GM23338 (cell line): ENCODE data around the gene PSMD6. TPM values are rescaled to one million over a fixed set of nuclear protein-coding genes. Genes with fewer than 3 reads are reported as not detected.

Source experiments
- ATAC-seq: fragments of 200-7000 bp; cut with Tn5 transposase; 3 replicates; pipeline ENCODE4 v1.9.1; 2020
- DNase-seq: peaks from one replicate; pipeline ENCODE4 v3.0.0-alpha.2; 2015; ENCODE audit warnings: low spot score
- H2AFZ ChIP-seq: fragments of 200-600 bp; sonication (generic); 2 replicates; pipeline ENCODE4 v1.8.0; 2016; ENCODE audit warnings: antibody characterized with exemption, mild to moderate bottlenecking, moderate library complexity
- H3F3A ChIP-seq: fragments of 200-600 bp; sonication (generic); replicated peaks from 2 replicates; pipeline ENCODE4 v1.8.0; 2017; ENCODE audit warnings: antibody characterized with exemption, mixed run types, low read depth
- H3K27ac ChIP-seq: fragments of 200-600 bp; sonication (generic); 2 replicates; pipeline ENCODE4 v1.6.1; 2016; ENCODE audit warnings: low read depth
- H3K27me3 ChIP-seq: fragments of 200-600 bp; sonication (generic); 2 replicates; pipeline ENCODE4 v1.8.0; 2016; ENCODE audit warnings: mild to moderate bottlenecking, mixed run types, moderate library complexity; ENCODE audit not compliant: insufficient read depth
- H3K36me3 ChIP-seq: fragments of 200-600 bp; sonication (generic); 2 replicates; pipeline ENCODE4 v1.8.0; 2016; ENCODE audit warnings: mild to moderate bottlenecking; ENCODE audit not compliant: insufficient read depth
- H3K4me1 ChIP-seq: fragments of 200-600 bp; sonication (generic); 2 replicates; pipeline ENCODE4 v1.8.0; 2016; ENCODE audit warnings: mild to moderate bottlenecking, moderate library complexity; ENCODE audit not compliant: insufficient read depth
- H3K4me2 ChIP-seq: fragments of 200-600 bp; sonication (generic); 2 replicates; pipeline ENCODE4 v1.7.1; 2017; ENCODE audit warnings: mixed run types
- H3K4me3 ChIP-seq: fragments of 200-600 bp; sonication (generic); 2 replicates; pipeline ENCODE4 v1.6.1; 2016; ENCODE audit warnings: mixed run types
- H3K79me2 ChIP-seq: fragments of 200-600 bp; sonication (generic); replicated peaks from 2 replicates; pipeline ENCODE4 v1.8.0; 2017; ENCODE audit warnings: mild to moderate bottlenecking; ENCODE audit not compliant: insufficient read depth
- H3K9me2 ChIP-seq: fragments of 200-600 bp; sonication (generic); 2 replicates; pipeline ENCODE4 v1.8.0; 2017; ENCODE audit not compliant: insufficient read depth
- H4K20me1 ChIP-seq: fragments of 200-600 bp; sonication (generic); replicated peaks from 2 replicates; pipeline ENCODE4 v1.8.0; 2017; ENCODE audit warnings: mild to moderate bottlenecking; ENCODE audit not compliant: insufficient read depth
- H3K27ac Mint-ChIP-seq: 2 replicates; pipeline ENCODE4 v1.8.0; 2020; ENCODE audit warnings: inconsistent platforms, mild to moderate bottlenecking, moderate library complexity, mixed read lengths
- H3K27me3 Mint-ChIP-seq: 3 replicates; pipeline ENCODE4 v1.8.0; 2022; ENCODE audit warnings: low read depth, mild to moderate bottlenecking, moderate library complexity, mixed read lengths, inconsistent platforms; ENCODE audit not compliant: insufficient read depth, poor library complexity
- H3K36me3 Mint-ChIP-seq: 3 replicates; pipeline ENCODE4 v1.8.0; 2021; ENCODE audit warnings: low read depth, mild to moderate bottlenecking, inconsistent platforms, moderate library complexity, mixed read lengths
- H3K4me1 Mint-ChIP-seq: 3 replicates; pipeline ENCODE4 v1.8.0; 2020; ENCODE audit warnings: mild to moderate bottlenecking, inconsistent platforms, mixed read lengths
- H3K4me3 Mint-ChIP-seq: 3 replicates; pipeline ENCODE4 v1.8.0; 2021; ENCODE audit warnings: moderate library complexity, mild to moderate bottlenecking, inconsistent platforms, mixed read lengths
- H3K9me3 Mint-ChIP-seq: 3 replicates; pipeline ENCODE4 v1.8.0; 2020; ENCODE audit warnings: moderate library complexity, mild to moderate bottlenecking, inconsistent platforms, mixed read lengths
- CREB1 ChIP-seq: fragments of 250-450 bp; sonication (Bioruptor Pico); IDR thresholded peaks from 2 replicates; pipeline ENCODE4 v1.5.0; 2020; ENCODE audit warnings: low read depth, mild to moderate bottlenecking, moderate library complexity
- CTCF ChIP-seq, 2 experiments: fragments of 200-600 bp in 1 of 2; sonication (generic) in 1 of 2; conservative IDR thresholded peaks; 2 replicates each; pipeline versions ENCODE4 v1.5.1 to v1.6.1; 2016 to 2017; ENCODE audit warnings: antibody characterized with exemption in 2 of 2, low read depth in 2 of 2, mild to moderate bottlenecking in 2 of 2, moderate library complexity in 1 of 2
- ETS1 ChIP-seq: IDR thresholded peaks from 2 replicates; pipeline ENCODE4 v1.6.1; 2016; ENCODE audit warnings: antibody characterized with exemption
- EZH2 ChIP-seq: fragments of 200-600 bp; sonication (generic); IDR thresholded peaks from one replicate; pipeline ENCODE4 v1.8.0; 2017; ENCODE audit warnings: antibody characterized with exemption, mild to moderate bottlenecking, low read depth; ENCODE audit not compliant: unreplicated experiment
- EZH2phosphoT487 ChIP-seq: fragments of 200-600 bp; sonication (generic); IDR thresholded peaks from one replicate; pipeline ENCODE4 v1.8.1; 2018; ENCODE audit warnings: antibody characterized with exemption; ENCODE audit not compliant: unreplicated experiment
- NANOG ChIP-seq: IDR thresholded peaks from 2 replicates; pipeline ENCODE4 v1.6.1; 2016; ENCODE audit warnings: antibody characterized with exemption, borderline replicate concordance
- POLR2AphosphoS5 ChIP-seq: IDR thresholded peaks from 2 replicates; pipeline ENCODE4 v1.6.1; 2016; ENCODE audit warnings: antibody characterized with exemption, low read depth
- REST ChIP-seq: IDR thresholded peaks from one replicate; pipeline ENCODE4 v1.6.1; 2018; ENCODE audit warnings: antibody characterized with exemption; ENCODE audit not compliant: unreplicated experiment
- ZNF114 ChIP-seq: fragments of 250-450 bp; sonication (Bioruptor Pico); IDR thresholded peaks from 2 replicates; pipeline ENCODE4 v1.5.0; 2020; ENCODE audit warnings: mild to moderate bottlenecking, moderate library complexity
- ZNF331 ChIP-seq: fragments of 250-450 bp; sonication (Bioruptor Pico); IDR thresholded peaks from 2 replicates; pipeline ENCODE4 v1.5.0; 2020; ENCODE audit warnings: low read depth, mild to moderate bottlenecking, moderate library complexity
- ZNF462 ChIP-seq: fragments of 250-450 bp; sonication (Bioruptor Pico); IDR thresholded peaks from 2 replicates; pipeline ENCODE4 v1.5.0; 2020; ENCODE audit warnings: mild to moderate bottlenecking, moderate library complexity
- polyA plus RNA-seq: library from polyadenylated mRNA; unstranded; fragments of >200 nt; fragmentation: Nextera tagmentation; extraction: Ambion mirVana; gene quantifications from 2 replicates; pipeline ENCODE4 v1.2.1, GENCODE V29; 2016
- total RNA-seq: library from RNA; depleted of rRNA; stranded (reverse); fragments of >200 nt; shearing (Covaris generic); gene quantifications from 2 replicates; pipeline ENCODE4 v1.2.3, GENCODE V29; 2014

The PSMD6 gene
- total and polyA plus RNA-seq, 2 experiments from 2014 or later: 98.1 to 205 TPM

GRCh38 chr3:64039981-64040733 lies 16.9 kb upstream of the PSMD6 start (continued):
- no peak for TF ChIP-seq ZNF462 (CRISPR knock-in tag)

- H3K4me2 ChIP-seq: no peak overlapping the region
- H3K9me3 Mint-ChIP-seq: no peaks in the 10 kb centered on the region
- no peak overlapping the region for H3K27ac Mint-ChIP-seq
- H3K27ac ChIP-seq: no peak overlapping the region
- no peaks in the 10 kb centered on the region for H3F3A ChIP-seq
- H3K27me3 ChIP-seq: no peaks in the 10 kb centered on the region
- no peaks in the 10 kb centered on the region for H3K4me1 ChIP-seq
- no peaks in the 10 kb centered on the region for H3K36me3 Mint-ChIP-seq
- no peaks in the 10 kb centered on the region for H3K36me3 ChIP-seq
- H3K4me1 Mint-ChIP-seq: no peaks in the 10 kb centered on the region
- H3K9me2 ChIP-seq: no peaks in the 10 kb centered on the region
- peaks cover 3% of the 10 kb centered on the region for H3K27me3 Mint-ChIP-seq
- no peaks in the 10 kb centered on the region for H4K20me1 ChIP-seq
- peak overlapping the region; percentile 45; the same call in 1 of the 2 replicates for H2AFZ ChIP-seq
- H3K4me3 Mint-ChIP-seq: no peak overlapping the region
- no peaks in the 10 kb centered on the region for H3K79me2 ChIP-seq
- DNase-seq (no peak), ATAC-seq (no peak)
- no peak overlapping the region for H3K4me3 ChIP-seq
- TF ChIP-seq NANOG (no peak), POLR2AphosphoS5 (no peak), EZH2 (no peak), CREB1 (CRISPR knock-in tag) (no peak), CTCF (conservative IDR thresholded peaks at IDR 0.05; ENCODE audit: low read depth in 2 of 2) (no peak), ZNF114 (no peak), EZH2phosphoT487 (no peak), ETS1 (no peak), ZNF331 (CRISPR knock-in tag) (no peak), REST (no peak)
Observed at GRCh38 chr3:64039332-64039731, 16.0 kb upstream of the PSMD6 start.
